ENCODE results near the gene ATM. TPM values are rescaled to one million over a fixed set of nuclear protein-coding genes. Genes with fewer than 3 reads are reported as not detected.

ATM gene
- total and polyA plus RNA-seq, 2 donors (not counting 3 experiments of a cell fraction or from before 2014, with no cell fraction given): 11.8 to 49.7 TPM

- CTCF ChIA-PET: no interaction called here
- dilution Hi-C loops (cut with MboI; ENCODE audit: extremely low pct_ligation_motif_present, low sequenced_read_pairs): no loop called here
Measured at GRCh38 chr11:108226036-108226435, 3.2 kb downstream of the ATM start.

GRCh38 chr11:108228251-108228650 lies 5.4 kb downstream of the ATM start:
- no peak for TF ChIP-seq POLR2A (IDR thresholded peaks at IDR 0.05; ENCODE audit: low read depth, low read length)
- BruUV-seq (replicated peaks): no TSS peak
- dilution Hi-C loops (cut with MboI; ENCODE audit: extremely low pct_ligation_motif_present, low sequenced_read_pairs): no loop called here
- no peak overlapping the region for H3K4me2 ChIP-seq (ENCODE audit: insufficient read depth, low read length)
- H3K9ac ChIP-seq (replicated peaks; ENCODE audit: extremely low read depth, insufficient read depth, low read length): no peak overlapping the region
- H3K9me1 ChIP-seq (replicated peaks; ENCODE audit: control insufficient read depth, extremely low read depth, insufficient read depth, low read length): no peaks in the 10 kb centered on the region
- no peaks in the 10 kb centered on the region for H3K9me3 ChIP-seq (replicated peaks; ENCODE audit: control insufficient read depth, insufficient read depth, low read length)
- no peaks in the 10 kb centered on the region for H3K27me3 ChIP-seq (ENCODE audit: control insufficient read depth in 2 of 2, insufficient read depth in 2 of 2, low read length in 2 of 2)
- FAIRE-seq (no peak), DNase-seq (ENCODE audit: low read depth, low spot score) (no peak)
- peaks cover 5 to 13% of the 10 kb centered on the region in 2 experiments for H3K36me3 ChIP-seq (ENCODE audit: control insufficient read depth in 2 of 2, extremely low read depth in 1 of 2, insufficient read depth in 2 of 2, low read length in 2 of 2)
- peaks cover 30% of the 10 kb centered on the region for H3K79me2 ChIP-seq (ENCODE audit: control insufficient read depth, insufficient read depth, low read length)
- intact Hi-C loops (cut with micrococcal nuclease): loop anchor here (10.0 kb wide), 1 partner anchor 383 kb away; no protein-coding TSS in a partner anchor
- H3K4me1 ChIP-seq (ENCODE audit: control insufficient read depth, extremely low read depth, insufficient read depth, low read length): peaks cover 16% of the 10 kb centered on the region
- no peak overlapping the region for H3K4me3 ChIP-seq (replicated peaks in 1 of 3; ENCODE audit: insufficient read depth in 1 of 3, low read depth in 1 of 3, low read length in 3 of 3)
- POLR2A ChIA-PET: no interaction called here
- CTCF ChIA-PET: interaction anchor here (0.6 kb wide), 1 partner anchor 57 kb away, joined by 3 read pairs; no protein-coding TSS in a partner anchor
- no peak overlapping the region for H2AFZ ChIP-seq (ENCODE audit: low read depth, low read length)
- H3K27ac ChIP-seq (ENCODE audit: insufficient read depth, low read depth, low read length): no peak overlapping the region
- H4K20me1 ChIP-seq (replicated peaks; ENCODE audit: control insufficient read depth, extremely low read depth, insufficient read depth, low read length): no peaks in the 10 kb centered on the region

More at GRCh38 chr11:108226036-108226435, 3.2 kb downstream of the ATM start:
- Histone ChIP-seq H3K9me3 (replicated peaks; ENCODE audit: control insufficient read depth, insufficient read depth, low read length) (no peaks in the 10 kb centered on the region), H3K27me3 (ENCODE audit: control insufficient read depth in 2 of 2, insufficient read depth in 2 of 2, low read length in 2 of 2) (no peaks in the 10 kb centered on the region), H3K9ac (replicated peaks; ENCODE audit: extremely low read depth, insufficient read depth, low read length) (no peak overlapping the region), H3K4me1 (ENCODE audit: control insufficient read depth, extremely low read depth, insufficient read depth, low read length) (peaks cover 16% of the 10 kb centered on the region), H3K79me2 (ENCODE audit: control insufficient read depth, insufficient read depth, low read length) (peaks cover 40% of the 10 kb centered on the region), H3K27ac (ENCODE audit: insufficient read depth, low read depth, low read length) (no peak overlapping the region), H3K4me3 (replicated peaks in 1 of 3; ENCODE audit: insufficient read depth in 1 of 3, low read depth in 1 of 3, low read length in 3 of 3) (no peak overlapping the region), H2AFZ (ENCODE audit: low read depth, low read length) (no peak overlapping the region), H3K4me2 (ENCODE audit: insufficient read depth, low read length) (no peak overlapping the region), H3K36me3 (ENCODE audit: control insufficient read depth in 2 of 2, extremely low read depth in 1 of 2, insufficient read depth in 2 of 2, low read length in 2 of 2) (peaks cover 3 to 13% of the 10 kb centered on the region in 2 experiments), H3K9me1 (replicated peaks; ENCODE audit: control insufficient read depth, extremely low read depth, insufficient read depth, low read length) (no peaks in the 10 kb centered on the region), H4K20me1 (replicated peaks; ENCODE audit: control insufficient read depth, extremely low read depth, insufficient read depth, low read length) (no peaks in the 10 kb centered on the region)
- no peak for DNase-seq (ENCODE audit: low read depth, low spot score)
- BruUV-seq (replicated peaks): no TSS peak
- TF ChIP-seq FOS (IDR thresholded peaks at IDR 0.05; ENCODE audit: borderline replicate concordance, insufficient read depth, low read length): no peak
- POLR2A ChIA-PET: no interaction called here
- intact Hi-C loops (cut with micrococcal nuclease): loop anchor here (10.0 kb wide), 1 partner anchor 381 kb away; no protein-coding TSS in a partner anchor
- FAIRE-seq: no peak
